Testis (tissue), 3 donors: ENCODE results near the gene PAM16. TPM values are rescaled to one million over a fixed set of nuclear protein-coding genes. Genes with fewer than 3 reads are reported as not detected.

Experiments
- DNase-seq: peaks from one replicate; pipeline ENCODE4 v3.0.0-alpha.2; 2019
- H3K27ac ChIP-seq, 2 donors: fragments of 200-600 bp; sonication (generic); one replicate each; pipeline ENCODE4 v1.5.1; 2019
- H3K27me3 ChIP-seq: fragments of 200-600 bp; sonication (generic); one replicate; pipeline ENCODE4 v1.5.1; 2019
- H3K36me3 ChIP-seq: fragments of 200-600 bp; sonication (generic); one replicate; pipeline ENCODE4 v1.5.1; 2017; ENCODE audit warnings: low read depth; ENCODE audit errors: missing control alignments
- H3K4me1 ChIP-seq: fragments of 200-600 bp; sonication (generic); one replicate; pipeline ENCODE4 v1.5.1; 2019
- H3K4me3 ChIP-seq, 2 donors: fragments of 200-600 bp; sonication (generic); one replicate each; pipeline ENCODE4 v1.5.1; 2017 to 2019
- H3K9me3 ChIP-seq: fragments of 200-600 bp; sonication (generic); one replicate; pipeline ENCODE4 v1.5.1; 2017
- CTCF ChIP-seq, 3 experiments: fragments of 450-650 bp in 2 of 3; fragments of 200-600 bp in 1 of 3; sonication (generic) in 1 of 3; IDR thresholded peaks; one replicate each; pipeline ENCODE4 v1.5.1; 2016 to 2019; ENCODE audit warnings: antibody characterized with exemption in 3 of 3, mild to moderate bottlenecking in 2 of 3, moderate library complexity in 1 of 3
- POLR2A ChIP-seq: fragments of 450-650 bp; IDR thresholded peaks from one replicate; pipeline ENCODE4 v1.6.1; 2017; ENCODE audit warnings: antibody characterized with exemption, mild to moderate bottlenecking, moderate library complexity
- WGBS, 2 donors: methylation state at CpG; one replicate each; pipeline ENCODE4 v1.1.5; 2018; 5-methylcytosine and 5-hydroxymethylcytosine counted together
- intact Hi-C: fragments of 100-400 bp; cut with DNase I; formaldehyde crosslinking; loops from one replicate; pipeline ENCODE4 v1.15.1; 2023; ENCODE audit warnings: low total_unique reads
- polyA plus RNA-seq: library from polyadenylated mRNA; stranded (reverse); fragments of 350-450 nt; fragmentation: Illumina TruSeq; extraction: RNeasy Lipid Tissue Mini Kit (QIAGEN cat#74804); gene quantifications from one replicate; pipeline ENCODE4 v1.2.3, GENCODE V29; 2014; ENCODE audit warnings: low read depth, low replicate concordance; ENCODE audit not compliant: insufficient read depth
- total RNA-seq, 2 donors: library from RNA; depleted of rRNA; stranded (reverse); fragments of >200 nt; gene quantifications; one replicate each; pipeline ENCODE4 v1.2.3, GENCODE V29; 2016

Gene PAM16
- total and polyA plus RNA-seq, 3 donors from 2014 or later, result 61.8 to 148 (median 126) TPM

DNA sequence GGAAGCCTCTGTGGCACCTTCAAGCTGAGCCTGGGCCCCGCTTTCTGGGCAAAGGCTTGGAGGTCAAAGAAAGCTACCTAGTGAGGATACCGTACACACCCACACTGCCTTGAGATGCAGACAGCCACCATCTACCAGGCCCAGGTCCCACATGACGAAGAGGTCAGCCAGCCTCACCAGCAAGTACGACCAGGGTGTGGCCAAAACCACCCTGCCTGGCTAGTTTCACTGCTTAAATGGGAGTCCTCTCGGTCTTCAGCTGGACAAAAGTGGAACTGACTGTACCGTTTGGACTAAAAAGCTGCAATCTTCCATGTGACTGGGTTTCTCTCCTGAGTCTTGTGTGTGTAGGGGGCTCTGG lies 42.1 kb upstream of the PAM16 start:
- WGBS, 2 donors, result 42 to 43% methylated on average over 5 to 6 of the region's 6 CpGs

DNA sequence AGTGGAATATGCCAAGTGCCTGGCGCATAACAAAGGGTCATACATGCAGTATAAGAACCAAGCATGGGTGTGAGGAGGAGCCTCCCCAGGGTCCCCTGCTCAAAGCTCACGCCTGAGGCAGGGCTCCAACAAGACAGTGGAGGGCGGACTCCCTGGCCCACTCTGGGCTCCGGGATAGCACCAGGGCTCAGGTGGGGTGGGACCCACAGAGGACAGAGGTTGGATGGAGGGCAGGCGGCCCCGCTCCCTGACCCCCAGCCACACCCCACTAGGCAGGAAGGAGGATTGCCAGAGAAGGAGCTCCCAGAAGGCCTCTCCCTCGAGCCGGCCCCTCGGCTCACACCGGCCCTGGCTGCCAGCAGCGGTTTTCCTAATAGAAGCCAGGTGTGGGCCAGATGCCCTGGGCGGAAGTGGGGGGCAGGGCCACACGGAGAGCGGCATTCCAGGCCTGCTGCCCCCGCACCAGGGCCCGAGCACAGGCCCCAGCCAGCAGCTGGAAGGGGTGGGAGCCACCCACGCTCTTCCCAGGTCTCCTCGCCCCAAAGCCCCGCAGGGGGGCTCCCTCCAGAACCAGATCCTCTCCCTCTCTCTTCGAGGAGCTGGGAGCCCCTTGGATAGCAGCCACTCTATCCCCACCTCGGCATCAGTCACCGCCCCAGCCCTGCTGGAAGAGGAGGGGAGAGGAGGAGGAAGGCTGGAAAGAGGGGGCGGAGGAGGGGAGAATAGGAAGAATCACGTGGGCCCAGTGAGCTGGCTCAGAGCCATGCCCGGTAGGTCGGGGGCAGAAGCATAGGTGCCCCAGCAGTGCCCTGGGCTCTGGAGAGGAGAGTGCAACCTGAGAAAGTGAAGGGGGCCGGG lies 41.5 kb upstream of the PAM16 start:
- Histone ChIP-seq H3K27me3 (no peaks in the 10 kb centered on the region), H3K4me3 (no peak overlapping the region), H3K9me3 (no peaks in the 10 kb centered on the region), H3K4me1 (peaks cover 30% of the 10 kb centered on the region), H3K36me3 (no peaks in the 10 kb centered on the region), H3K27ac (peak overlapping the region; percentile 66)
- 40 to 49% methylated on average over 21 to 27 of the region's 27 CpGs for WGBS, 2 donors
- no peak for DNase-seq
- TF ChIP-seq CTCF (IDR thresholded peaks at IDR 0.05) (no peak), POLR2A (no peak)
- intact Hi-C loops, result no loop called here

More for the DNA sequence above, 42.1 kb upstream of the PAM16 start:
- no peak overlapping the region for H3K4me3 ChIP-seq
- no peak for TF ChIP-seq CTCF (IDR thresholded peaks at IDR 0.05)
- TF ChIP-seq POLR2A, result no peak
- DNase-seq, result no peak
- no peaks in the 10 kb centered on the region for H3K9me3 ChIP-seq
- H3K36me3 ChIP-seq, result no peaks in the 10 kb centered on the region
- peaks cover 25% of the 10 kb centered on the region for H3K4me1 ChIP-seq
- intact Hi-C loops, result no loop called here
- H3K27ac ChIP-seq, result peak overlapping the region; percentile 66
- H3K27me3 ChIP-seq, result no peaks in the 10 kb centered on the region

DNA sequence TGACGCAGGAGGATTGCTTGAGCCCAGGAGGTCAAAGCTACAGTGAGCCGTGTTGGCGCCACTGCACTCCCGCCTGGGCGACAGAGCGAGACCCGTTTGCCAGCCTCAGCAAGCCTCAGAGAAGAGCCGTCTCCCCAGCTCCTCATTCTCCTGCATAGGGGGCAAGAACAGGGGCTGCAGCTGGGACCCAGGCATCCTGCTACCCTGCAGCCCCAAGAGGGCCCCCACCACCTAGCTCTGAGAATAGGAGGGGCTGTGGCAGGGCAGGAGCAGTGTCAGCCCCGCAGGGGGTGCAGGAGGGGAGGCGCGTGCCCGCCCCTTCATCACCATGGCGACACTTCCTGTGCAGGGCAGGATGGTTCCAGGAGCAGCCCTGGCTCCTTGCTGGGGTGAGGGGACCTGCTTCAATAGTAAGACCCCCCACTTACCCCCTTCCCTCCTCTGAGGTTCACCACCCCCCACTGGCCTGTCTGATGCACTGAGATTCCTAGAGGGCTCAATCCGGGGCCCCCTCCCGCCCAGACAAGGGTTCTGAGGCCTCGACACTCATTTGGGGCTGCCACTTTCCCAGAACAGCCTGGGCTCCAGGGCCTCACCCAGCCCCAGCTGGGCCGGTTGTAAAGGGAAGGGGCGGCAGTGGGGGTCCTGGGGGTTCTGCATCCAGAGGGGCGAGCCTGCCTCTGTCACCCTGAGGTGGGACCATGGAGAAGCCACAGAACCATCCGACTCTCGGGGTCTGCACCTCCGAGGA lies 40.7 kb upstream of the PAM16 start:
- H3K36me3 ChIP-seq, result no peaks in the 10 kb centered on the region
- DNase-seq, result no peak
- intact Hi-C loops, result no loop called here
- H3K27ac ChIP-seq, result peak overlapping the region in 1 of 2 donors; percentile 66
- no peaks in the 10 kb centered on the region for H3K9me3 ChIP-seq
- WGBS, 2 donors, result 86 to 90% methylated on average over 10 to 22 of the region's 22 CpGs
- TF ChIP-seq POLR2A, result no peak
- TF ChIP-seq CTCF (IDR thresholded peaks at IDR 0.05), result no peak
- no peaks in the 10 kb centered on the region for H3K27me3 ChIP-seq
- H3K4me3 ChIP-seq, result no peak overlapping the region
- H3K4me1 ChIP-seq, result peaks cover 36% of the 10 kb centered on the region

DNA sequence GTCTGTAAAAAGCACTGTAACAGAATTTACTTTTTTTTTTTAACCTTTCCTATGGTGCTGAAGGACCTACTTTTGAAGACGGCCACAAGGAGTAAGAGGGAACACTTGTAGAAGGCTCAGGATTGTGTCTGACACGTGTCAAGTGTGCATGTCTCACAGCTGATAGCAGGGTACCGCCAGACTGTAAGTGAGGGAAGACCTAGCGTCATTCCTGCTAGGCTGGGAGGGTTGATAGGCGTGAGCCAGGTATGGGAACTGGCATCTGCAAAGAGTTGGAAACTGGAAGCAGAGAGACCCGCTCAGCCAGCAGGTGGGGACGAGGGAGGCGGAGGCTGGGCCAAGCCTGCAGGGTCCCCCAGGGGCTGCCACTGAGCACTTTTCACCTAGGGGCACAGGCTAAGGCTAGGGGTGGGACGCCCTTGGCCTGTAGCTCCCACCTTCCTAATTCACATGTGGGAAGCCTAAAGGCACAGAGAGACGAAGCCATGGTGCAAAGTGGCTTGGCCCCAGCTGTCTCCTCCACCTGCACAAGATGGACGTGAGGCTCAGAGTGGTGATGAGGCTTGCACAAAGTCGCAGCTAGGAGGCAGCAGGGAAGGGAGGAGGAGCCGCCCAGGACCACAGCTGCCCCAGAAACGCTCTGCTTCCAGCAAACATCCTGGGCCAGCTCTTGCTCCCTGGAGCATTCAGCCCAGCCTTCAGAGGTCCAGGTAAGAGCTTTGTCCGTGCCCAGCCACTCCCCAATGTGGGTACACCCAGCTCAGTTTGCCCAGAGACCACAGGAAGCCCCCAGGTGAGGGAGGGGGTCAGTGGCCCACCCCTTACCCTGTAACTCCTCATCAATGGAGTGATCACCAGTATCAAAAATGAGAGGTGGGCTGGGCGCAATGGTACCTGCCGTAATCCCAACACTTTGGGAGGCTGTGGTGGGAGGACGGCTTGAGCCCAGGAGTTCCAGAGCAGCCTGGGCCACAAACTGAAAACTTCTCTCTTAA lies 39.4 kb upstream of the PAM16 start:
- H3K27me3 ChIP-seq, result no peaks in the 10 kb centered on the region
- no peak overlapping the region for H3K27ac ChIP-seq
- no peak for TF ChIP-seq CTCF (IDR thresholded peaks at IDR 0.05)
- TF ChIP-seq POLR2A, result no peak
- WGBS, 2 donors, result 82 to 90% methylated on average over 16 to 18 of the region's 18 CpGs
- no peak overlapping the region for H3K4me3 ChIP-seq
- H3K9me3 ChIP-seq, result no peaks in the 10 kb centered on the region
- no peaks in the 10 kb centered on the region for H3K36me3 ChIP-seq
- H3K4me1 ChIP-seq, result peaks cover 47% of the 10 kb centered on the region
- no peak for DNase-seq
- intact Hi-C loops, result no loop called here
